NCI-H187 (cell line): ENCODE measurements around the gene OBP2A.
"Not testable (repeated sequence)": the region's sequence is repeated elsewhere in the genome, so short reads cannot be mapped to it uniquely, and the experiment has no call there.

Source experiments
- DNase-seq, 2 experiments: peaks; one replicate each; lab custom pipeline; 2025; lab: John Stamatoyannopoulos, UW

OBP2A gene

GRCh38 chr9:135526730-135527571 is 19.0 kb upstream of the OBP2A start:
- no peak for DNase-seq

DNA sequence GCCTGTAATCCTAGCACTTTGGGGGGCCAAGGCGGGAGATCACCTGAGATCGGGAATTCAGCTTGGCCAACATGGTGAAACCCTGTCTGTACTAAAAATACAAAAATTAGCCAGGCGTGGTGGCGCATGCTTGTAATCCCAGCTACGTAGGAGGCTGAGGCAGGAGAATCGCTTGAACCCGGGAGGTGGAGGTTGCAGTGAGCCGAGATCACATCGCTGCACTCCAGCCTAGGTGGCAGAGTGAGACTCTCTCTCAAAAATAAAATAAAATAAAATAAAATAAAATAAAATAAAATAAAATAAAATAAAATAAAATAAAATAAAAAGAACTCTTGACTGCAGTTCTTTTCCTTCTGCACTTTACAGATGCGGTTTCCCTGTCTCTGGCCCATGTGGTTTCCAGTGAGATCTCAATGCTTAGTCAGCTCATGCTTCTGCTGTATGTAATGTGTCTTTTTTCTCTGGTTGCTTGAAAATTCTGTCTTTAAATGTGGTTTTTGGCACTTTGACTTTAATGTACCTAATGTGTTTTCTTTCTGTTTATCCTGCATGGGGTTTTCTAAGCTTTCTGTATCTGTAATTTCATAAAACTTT is 17.0 kb upstream of the OBP2A start:
- DNase-seq, result not testable (repeated sequence)

DNA sequence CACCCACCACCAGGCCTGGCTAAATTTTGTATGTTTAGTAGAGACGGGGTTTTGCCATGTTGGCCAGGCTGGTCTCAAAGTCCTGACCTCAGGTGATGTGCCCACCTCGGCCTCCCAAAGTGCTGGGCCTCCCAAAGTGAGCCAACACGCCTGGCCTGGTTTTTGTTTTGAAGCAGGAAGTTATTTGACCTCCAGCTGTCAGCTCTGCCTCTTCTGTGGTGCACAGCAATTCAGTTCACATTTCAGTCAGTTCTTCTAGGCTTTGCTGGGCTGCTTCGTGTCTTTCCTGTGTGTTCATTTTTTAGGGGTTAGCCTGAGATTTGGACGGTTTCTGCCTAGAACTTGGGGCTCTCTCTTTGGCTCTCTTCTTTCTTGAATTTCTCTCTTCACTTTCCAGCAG is 15.8 kb upstream of the OBP2A start:
- no peak for DNase-seq

DNA sequence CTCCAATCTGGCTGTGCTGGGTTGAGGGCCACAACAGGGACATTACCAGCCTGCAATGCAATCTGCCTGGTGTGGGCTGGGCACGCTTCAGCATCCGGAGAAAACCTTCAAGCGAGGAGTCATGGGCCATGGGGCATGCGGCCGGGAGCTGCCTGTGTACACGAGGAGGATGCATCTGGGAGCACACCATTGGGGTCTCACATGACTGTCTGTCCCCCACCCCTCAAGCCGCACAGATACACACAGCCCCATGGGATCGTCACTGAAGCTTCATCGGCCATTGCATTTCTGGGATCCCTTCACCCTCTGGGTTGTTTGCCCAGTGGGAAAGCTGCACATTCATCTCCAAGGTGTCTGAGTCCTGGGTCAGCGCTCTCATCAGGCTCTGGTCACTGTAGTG is 14.8 kb upstream of the OBP2A start:
- DNase-seq, result no peak

DNA sequence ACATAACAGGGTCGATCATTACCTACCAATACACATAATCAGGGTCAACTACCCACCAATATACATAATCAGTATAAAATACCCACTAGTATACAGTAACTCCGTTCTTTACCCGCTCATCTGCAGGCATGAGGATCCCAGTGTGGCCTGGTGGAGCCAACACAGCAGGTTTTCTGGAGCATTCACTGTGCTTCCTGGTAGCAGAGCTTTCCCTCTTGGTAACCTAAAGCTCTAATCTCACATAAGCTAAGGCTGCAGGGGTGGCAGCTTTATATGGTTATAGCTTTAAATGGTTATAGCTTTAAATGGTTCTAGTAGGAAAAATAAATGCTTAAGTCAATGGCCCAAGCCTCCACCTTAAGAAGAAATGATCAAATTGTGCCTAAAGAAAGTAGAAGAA is 12.8 kb upstream of the OBP2A start:
- DNase-seq, result no peak

DNA sequence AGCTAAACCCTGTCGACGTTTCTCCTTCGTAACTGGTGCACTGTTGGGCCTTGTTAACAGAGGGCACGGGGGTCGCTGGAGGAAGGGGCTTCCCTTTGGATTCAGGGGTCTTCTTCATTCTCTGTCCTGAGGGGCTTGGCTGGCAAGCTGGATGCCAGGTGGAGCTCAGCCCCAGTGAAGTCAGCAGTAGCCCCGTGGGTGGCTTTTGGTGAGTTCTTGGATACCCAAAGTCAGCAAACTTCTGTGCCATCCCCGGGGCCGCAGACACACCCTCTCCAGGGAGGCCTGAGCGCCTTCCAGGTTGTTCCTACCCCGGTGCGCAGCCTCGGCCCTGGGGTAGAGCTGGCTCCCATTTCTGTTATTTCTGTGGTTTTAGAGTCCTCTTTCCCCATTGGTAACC is 12.3 kb upstream of the OBP2A start:
- DNase-seq, result no peak

DNA sequence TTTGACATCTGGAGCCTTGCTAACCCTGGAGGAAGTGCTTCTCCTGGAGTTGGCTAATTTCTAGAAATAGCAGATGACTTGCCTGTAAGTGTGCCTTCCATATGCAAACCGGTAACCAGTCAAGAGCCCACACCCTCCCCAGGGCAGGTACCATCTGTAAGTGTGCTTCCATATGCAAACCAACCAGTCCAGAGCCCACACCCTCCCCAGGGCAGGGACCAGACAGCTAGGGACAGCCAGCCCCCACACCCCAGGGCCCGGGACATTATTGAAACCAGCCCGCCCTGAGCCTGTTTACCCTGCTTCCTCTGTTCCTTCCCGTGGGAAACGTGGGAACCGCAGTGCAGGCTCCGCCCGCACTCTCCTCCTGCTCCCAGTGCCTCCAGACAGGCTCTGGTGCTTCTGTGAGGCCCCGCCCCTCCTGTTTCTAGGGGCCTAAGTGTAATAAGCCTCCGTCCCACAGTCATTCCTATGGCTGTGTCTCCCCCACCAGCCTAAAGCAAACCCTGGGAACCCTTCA is 11.7 kb upstream of the OBP2A start:
- not testable (repeated sequence) for DNase-seq

DNA sequence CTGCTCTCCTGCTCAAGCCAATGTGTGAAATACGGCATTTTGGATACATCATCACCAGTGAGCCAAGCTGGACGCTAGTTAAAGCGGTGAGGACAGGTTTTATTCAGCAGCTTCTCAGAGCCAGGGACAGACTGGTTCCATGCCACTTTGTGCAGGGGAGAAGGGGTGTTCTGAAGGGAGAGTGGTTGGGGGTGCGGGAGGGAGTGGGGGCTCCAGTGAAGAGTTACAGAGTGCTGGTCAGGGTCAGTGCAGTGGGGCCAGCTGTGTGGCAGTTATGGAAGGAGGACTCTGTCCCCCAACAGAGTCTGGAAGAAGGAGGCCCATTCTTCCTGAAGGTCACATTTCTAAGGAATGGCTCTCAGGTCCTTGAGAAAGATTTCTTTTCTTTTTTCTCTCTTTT is 11.1 kb upstream of the OBP2A start:
- not testable (repeated sequence) for DNase-seq

GRCh38 chr9:135535631-135536030 is 10.3 kb upstream of the OBP2A start:
- not testable (repeated sequence) for DNase-seq

GRCh38 chr9:135536216-135536615 is 9.7 kb upstream of the OBP2A start:
- no peak for DNase-seq

DNA sequence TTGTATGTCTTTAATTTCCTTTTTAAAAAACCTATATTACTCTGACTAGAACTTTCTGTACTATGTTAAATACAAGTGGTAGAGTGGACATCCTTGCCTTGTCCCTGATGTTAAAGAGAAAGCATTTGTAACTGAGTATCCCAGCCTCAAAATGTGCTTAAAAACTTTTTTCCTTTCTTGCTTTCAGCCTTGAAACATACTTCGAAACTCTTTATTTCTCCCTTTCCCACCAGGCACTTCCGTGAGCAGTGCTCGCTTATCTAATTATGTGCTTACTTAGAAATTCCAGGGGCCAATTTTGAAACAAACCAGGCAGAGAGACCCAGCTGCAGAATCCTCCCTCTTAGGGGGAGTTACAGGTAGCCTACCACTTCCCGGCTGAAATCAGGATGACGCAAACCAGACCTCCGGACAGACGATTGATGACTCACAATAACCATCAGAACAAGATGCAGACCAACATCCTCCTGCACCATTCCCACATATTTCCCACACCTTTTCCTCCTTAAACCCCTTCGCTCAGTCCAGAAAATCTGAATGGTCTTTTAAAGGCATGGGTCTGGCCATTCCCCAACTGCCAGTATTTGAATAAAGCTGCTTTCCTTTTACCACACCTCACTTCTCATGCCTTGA is 2.5 kb upstream of the OBP2A start:
- not testable (repeated sequence) for DNase-seq

DNA sequence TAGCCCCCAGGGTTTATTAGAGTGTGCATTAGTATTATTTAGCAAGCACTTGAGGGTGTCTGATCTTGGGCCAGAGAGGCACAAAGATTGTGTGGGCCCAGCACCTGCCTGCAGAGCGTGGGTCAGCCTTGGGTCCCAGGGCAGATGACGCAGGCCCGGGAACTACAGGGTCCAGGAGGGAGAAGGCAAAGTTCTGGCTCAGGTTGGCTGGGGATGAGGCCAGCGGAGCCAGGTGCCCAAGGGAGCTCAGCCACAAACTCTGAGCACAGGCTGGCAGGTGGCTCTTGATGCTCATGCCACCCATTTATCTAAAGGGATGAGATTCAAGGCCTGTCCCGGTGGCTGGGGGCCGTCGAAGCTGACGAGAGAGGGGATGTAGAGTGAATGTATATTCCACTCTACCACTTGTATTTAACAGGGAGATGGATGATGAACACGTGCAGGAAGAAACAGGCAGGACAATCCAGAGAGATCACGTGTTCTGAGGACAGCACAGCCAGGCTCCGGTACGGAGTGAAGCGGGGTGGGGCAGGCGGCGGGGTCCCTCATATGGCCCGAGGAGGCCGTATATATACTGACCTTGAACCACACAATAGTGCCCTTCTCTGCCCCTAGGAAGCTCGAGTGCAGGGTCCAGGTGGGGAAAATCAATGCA is 818 bp upstream of the OBP2A start:
- no peak for DNase-seq

DNA sequence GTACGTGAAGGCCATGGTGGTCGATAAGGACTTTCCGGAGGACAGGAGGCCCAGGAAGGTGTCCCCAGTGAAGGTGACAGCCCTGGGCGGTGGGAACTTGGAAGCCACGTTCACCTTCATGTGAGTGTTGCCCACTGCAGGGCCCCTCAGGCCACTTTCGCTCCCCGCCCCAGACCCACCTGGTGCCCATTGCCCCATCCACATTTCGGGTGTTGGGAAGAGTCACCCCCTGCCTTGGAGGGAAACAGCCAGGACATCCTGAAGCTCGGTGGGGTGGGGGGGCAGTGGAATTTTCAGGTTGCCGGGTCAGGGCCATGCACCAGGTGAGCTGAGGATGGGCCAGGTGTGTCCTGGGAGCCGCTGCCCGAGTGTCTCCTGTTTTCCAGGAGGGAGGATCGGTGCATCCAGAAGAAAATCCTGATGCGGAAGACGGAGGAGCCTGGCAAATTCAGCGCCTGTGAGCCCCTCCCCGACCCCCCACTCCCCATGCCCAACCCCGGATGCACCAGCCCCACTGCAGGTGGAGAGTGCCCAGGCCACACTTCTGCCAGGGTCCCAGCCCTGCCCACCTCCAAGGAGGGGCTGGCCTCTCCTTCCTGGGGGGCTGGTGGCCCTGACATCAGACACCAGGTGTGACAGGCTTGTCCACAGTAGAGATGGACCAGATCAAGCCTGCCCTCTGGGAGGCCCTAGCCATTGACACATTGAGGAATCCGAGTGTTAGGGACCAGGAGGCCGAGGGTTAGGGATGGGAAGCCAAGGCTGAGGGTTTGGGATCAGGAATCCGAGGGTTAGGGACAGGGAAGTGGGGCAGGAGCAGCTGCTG is 1.1 kb downstream of the OBP2A start:
- DNase-seq, result not testable (repeated sequence)

- DNase-seq, result no peak
These were observed 2.1 kb downstream of the OBP2A start for GRCh38 chr9:135547756-135548736.

DNA sequence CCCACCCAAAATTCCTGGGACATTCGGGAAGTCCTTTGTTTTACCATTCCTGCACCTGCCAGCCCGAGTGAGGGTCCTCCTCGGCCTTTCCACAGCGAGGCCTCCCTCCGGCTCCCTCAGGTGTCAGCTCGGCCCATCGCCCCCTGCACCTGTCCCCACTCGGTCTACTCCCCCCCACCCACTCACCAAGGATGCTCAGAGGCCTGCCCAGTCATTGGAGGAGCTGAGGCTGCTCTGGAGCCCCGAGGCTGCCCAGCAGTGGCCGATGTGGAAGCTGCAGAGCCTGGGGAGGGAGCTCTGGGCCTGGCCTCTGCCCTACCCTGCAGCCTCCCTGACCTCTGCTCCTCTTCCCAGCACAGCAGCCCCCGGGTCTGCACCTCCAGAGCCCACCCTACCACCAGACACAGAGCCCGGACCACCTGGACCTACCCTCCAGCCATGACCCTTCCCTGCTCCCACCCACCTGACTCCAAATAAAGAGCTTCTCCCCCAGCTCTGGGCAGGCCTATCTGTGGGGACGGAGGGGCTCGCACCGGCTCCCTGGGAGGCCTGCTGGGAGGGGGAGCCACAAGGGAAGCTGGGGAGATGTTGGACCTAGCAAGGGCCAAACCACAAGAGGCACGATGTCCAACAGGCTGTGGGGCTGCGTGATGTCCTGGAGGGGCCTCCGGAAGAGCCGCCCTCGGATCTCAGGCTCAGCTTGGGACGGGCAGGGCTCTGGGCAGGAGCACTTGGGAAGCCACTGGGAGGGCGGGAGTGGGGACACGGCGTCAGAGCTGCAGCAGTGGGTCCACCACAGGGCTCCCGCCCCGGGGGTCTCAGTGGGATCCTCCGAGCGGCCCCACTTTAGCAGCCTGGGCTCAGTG is 3.8 kb downstream of the OBP2A start:
- DNase-seq, result not testable (repeated sequence)

GRCh38 chr9:135550344-135550918 is 4.5 kb downstream of the OBP2A start:
- no peak for DNase-seq

GRCh38 chr9:135551031-135551430 is 5.1 kb downstream of the OBP2A start:
- no peak for DNase-seq

- DNase-seq, result no peak
These were observed 5.5 kb downstream of the OBP2A start for GRCh38 chr9:135551456-135551855.
